ENCODE measurements around the gene CFAP210. TPM values are rescaled to one million over a fixed set of nuclear protein-coding genes. Genes with fewer than 3 reads are reported as not detected.
"Not testable (repeated sequence)": the region's sequence is repeated elsewhere in the genome, so short reads cannot be mapped to it uniquely, and the experiment has no call there.

Gene CFAP210
- total and polyA plus RNA-seq, 10 of the 15 experiments (the other 5 are each of a cell fraction or from before 2014, with no cell fraction given): not detected

DNA sequence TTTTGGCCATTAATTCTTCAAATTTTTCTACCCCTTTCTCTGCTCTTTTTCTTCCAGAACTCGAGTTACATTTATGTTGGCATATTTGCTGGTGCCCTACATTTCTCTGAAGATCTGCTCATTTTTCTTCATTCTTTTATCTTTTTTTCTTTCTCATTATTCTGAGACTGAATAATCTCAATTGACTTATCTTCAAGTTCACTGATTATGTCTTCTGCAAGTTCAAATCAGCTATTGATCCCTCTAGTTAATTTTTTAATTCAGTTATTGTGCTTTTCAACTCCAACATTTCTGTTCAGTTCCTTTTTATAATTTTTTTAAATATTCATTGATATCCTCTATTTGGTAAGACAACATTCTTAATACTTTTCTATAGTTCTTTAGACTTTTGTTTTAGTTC, 3.2 kb downstream of the CFAP210 start (continued):
- TF ChIP-seq, protein P1, sequence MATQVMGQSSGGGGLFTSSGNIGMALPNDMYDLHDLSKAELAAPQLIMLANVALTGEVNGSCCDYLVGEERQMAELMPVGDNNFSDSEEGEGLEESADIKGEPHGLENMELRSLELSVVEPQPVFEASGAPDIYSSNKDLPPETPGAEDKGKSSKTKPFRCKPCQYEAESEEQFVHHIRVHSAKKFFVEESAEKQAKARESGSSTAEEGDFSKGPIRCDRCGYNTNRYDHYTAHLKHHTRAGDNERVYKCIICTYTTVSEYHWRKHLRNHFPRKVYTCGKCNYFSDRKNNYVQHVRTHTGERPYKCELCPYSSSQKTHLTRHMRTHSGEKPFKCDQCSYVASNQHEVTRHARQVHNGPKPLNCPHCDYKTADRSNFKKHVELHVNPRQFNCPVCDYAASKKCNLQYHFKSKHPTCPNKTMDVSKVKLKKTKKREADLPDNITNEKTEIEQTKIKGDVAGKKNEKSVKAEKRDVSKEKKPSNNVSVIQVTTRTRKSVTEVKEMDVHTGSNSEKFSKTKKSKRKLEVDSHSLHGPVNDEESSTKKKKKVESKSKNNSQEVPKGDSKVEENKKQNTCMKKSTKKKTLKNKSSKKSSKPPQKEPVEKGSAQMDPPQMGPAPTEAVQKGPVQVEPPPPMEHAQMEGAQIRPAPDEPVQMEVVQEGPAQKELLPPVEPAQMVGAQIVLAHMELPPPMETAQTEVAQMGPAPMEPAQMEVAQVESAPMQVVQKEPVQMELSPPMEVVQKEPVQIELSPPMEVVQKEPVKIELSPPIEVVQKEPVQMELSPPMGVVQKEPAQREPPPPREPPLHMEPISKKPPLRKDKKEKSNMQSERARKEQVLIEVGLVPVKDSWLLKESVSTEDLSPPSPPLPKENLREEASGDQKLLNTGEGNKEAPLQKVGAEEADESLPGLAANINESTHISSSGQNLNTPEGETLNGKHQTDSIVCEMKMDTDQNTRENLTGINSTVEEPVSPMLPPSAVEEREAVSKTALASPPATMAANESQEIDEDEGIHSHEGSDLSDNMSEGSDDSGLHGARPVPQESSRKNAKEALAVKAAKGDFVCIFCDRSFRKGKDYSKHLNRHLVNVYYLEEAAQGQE (IDR thresholded peaks at IDR 0.05; ENCODE audit: low read depth, low read length): no peak
- TF ChIP-seq NBN (IDR thresholded peaks at IDR 0.05): no peak
- no peak for TF ChIP-seq RAD51 (IDR thresholded peaks at IDR 0.05)

DNA sequence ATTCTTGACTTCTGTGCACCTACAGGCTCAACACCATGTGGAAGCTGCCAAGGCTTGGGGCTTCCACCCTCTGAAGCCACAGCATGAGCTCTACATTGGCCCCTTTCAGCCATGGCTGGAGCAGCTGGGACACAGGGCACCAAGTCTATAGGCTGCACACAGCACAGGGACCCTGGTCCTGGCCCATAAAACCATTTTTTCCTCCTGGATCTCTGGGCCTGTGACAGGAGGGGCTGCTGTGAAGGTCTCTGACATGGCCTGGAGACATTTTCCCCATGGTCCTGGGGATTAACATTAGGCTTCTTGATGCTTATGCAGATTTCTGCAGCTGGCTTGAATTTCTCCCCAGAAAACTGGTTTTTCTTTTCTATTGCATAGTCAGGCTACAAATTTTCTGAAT, 6.3 kb downstream of the CFAP210 start:
- H3K36me3 ChIP-seq (ENCODE audit: control insufficient read depth in 2 of 2, insufficient read depth in 2 of 2, low read length in 1 of 2); intact Hi-C loops (cut with micrococcal nuclease; ENCODE audit: unreplicated experiment); H3K4me2 ChIP-seq (ENCODE audit: control insufficient read depth, insufficient read depth); H3K9me3 ChIP-seq (replicated peaks; ENCODE audit: control insufficient read depth, insufficient read depth, low read length); FAIRE-seq; in situ Hi-C loops (cut with MboI); SMC1A ChIA-PET (ENCODE audit: uncharacterized antibody, unreplicated experiment); H3K4me3 ChIP-seq; ATAC-seq; BruUV-seq (replicated peaks); H3K4me1 ChIP-seq (ENCODE audit: control insufficient read depth, insufficient read depth, low read length); H3K79me2 ChIP-seq (ENCODE audit: control insufficient read depth, insufficient read depth, low read length); H3K9ac ChIP-seq (ENCODE audit: control insufficient read depth, insufficient read depth, low read length); H3K27me3 ChIP-seq (replicated peaks in 1 of 2; ENCODE audit: control insufficient read depth in 2 of 2, insufficient read depth in 2 of 2, low read length in 1 of 2); H3K27ac ChIP-seq (ENCODE audit: control insufficient read depth, insufficient read depth); CTCF ChIA-PET; H2AFZ ChIP-seq (ENCODE audit: control insufficient read depth, low read depth, low read length); POLR2A ChIA-PET; DNase-seq (ENCODE audit: low read depth, low spot score); H4K20me1 ChIP-seq (ENCODE audit: control insufficient read depth, insufficient read depth); RAD21 ChIA-PET (ENCODE audit: unreplicated experiment): not testable (repeated sequence)

DNA sequence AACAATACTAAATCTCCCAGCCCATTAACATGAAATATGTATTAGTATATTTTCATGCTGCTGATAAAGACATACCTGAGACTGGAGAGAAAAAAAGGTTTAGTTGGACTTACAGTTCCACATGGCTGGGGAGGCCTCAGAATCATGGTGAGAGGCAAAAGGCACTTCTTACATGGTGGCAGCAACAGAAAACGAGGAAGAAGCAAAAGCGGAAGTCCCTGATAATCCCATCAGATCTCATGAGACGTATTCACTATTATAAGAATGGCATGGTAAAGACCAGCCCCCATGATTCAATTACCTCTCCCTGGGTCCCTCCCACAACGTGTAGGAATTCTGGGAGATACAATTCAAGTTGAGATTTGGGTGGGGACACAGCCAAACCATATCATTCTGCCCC, 7.4 kb downstream of the CFAP210 start:
- H3K9ac ChIP-seq (ENCODE audit: control insufficient read depth, insufficient read depth, low read length); BruUV-seq (replicated peaks); FAIRE-seq; H3K9me3 ChIP-seq (replicated peaks; ENCODE audit: control insufficient read depth, insufficient read depth, low read length); H3K36me3 ChIP-seq (ENCODE audit: control insufficient read depth in 2 of 2, insufficient read depth in 2 of 2, low read length in 1 of 2); CTCF ChIA-PET; H2AFZ ChIP-seq (ENCODE audit: control insufficient read depth, low read depth, low read length); intact Hi-C loops (cut with micrococcal nuclease; ENCODE audit: unreplicated experiment); ATAC-seq; SMC1A ChIA-PET (ENCODE audit: uncharacterized antibody, unreplicated experiment); H3K4me1 ChIP-seq (ENCODE audit: control insufficient read depth, insufficient read depth, low read length); H3K27ac ChIP-seq (ENCODE audit: control insufficient read depth, insufficient read depth); POLR2A ChIA-PET; H3K4me2 ChIP-seq (ENCODE audit: control insufficient read depth, insufficient read depth); DNase-seq (ENCODE audit: low read depth, low spot score); H3K4me3 ChIP-seq; H3K27me3 ChIP-seq (replicated peaks in 1 of 2; ENCODE audit: control insufficient read depth in 2 of 2, insufficient read depth in 2 of 2, low read length in 1 of 2); H3K79me2 ChIP-seq (ENCODE audit: control insufficient read depth, insufficient read depth, low read length); RAD21 ChIA-PET (ENCODE audit: unreplicated experiment); H4K20me1 ChIP-seq (ENCODE audit: control insufficient read depth, insufficient read depth); in situ Hi-C loops (cut with MboI): not testable (repeated sequence)
- WGBS (ENCODE audit: insufficient coverage, insufficient replicate concordance, low lambda C conversion rate, missing lambda C conversion rate): 35% methylated on average over 4 of the region's 4 CpGs

DNA sequence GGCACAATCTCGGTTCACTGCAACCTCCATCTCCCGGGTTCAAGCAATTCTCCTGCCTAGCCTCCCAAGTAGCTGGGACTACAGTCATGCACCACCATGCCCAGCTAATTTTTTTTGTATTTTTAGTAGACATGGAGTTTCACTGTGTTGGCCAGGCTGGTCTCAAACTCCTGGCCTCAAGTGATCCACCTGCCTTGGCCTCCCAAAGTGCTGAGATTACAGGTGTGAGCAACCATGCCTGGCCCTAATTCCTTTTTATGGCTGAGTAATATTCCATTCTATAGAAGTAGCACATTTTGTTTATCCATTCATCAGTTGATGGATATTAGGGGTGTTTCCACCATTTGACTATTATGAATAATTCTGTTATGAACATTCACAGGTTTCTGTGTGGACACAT, 9.5 kb downstream of the CFAP210 start:
- in situ Hi-C loops (cut with MboI); H3K79me2 ChIP-seq (ENCODE audit: control insufficient read depth, insufficient read depth, low read length); H3K9me3 ChIP-seq (replicated peaks; ENCODE audit: control insufficient read depth, insufficient read depth, low read length); ATAC-seq; DNase-seq (ENCODE audit: low read depth, low spot score); H3K9ac ChIP-seq (ENCODE audit: control insufficient read depth, insufficient read depth, low read length); BruUV-seq (replicated peaks); H3K36me3 ChIP-seq (ENCODE audit: control insufficient read depth in 2 of 2, insufficient read depth in 2 of 2, low read length in 1 of 2); H4K20me1 ChIP-seq (ENCODE audit: control insufficient read depth, insufficient read depth); H3K4me2 ChIP-seq (ENCODE audit: control insufficient read depth, insufficient read depth); FAIRE-seq; H2AFZ ChIP-seq (ENCODE audit: control insufficient read depth, low read depth, low read length); intact Hi-C loops (cut with micrococcal nuclease; ENCODE audit: unreplicated experiment); H3K27ac ChIP-seq (ENCODE audit: control insufficient read depth, insufficient read depth); H3K4me1 ChIP-seq (ENCODE audit: control insufficient read depth, insufficient read depth, low read length); H3K27me3 ChIP-seq (replicated peaks in 1 of 2; ENCODE audit: control insufficient read depth in 2 of 2, insufficient read depth in 2 of 2, low read length in 1 of 2); H3K4me3 ChIP-seq: not testable (repeated sequence)
- 67% methylated on average over 2 of the region's 2 CpGs for WGBS (ENCODE audit: insufficient coverage, insufficient replicate concordance, low lambda C conversion rate, missing lambda C conversion rate)
- CTCF ChIA-PET: interaction anchor here (1.1 kb wide), 1 partner anchor 11 kb away, joined by 3 read pairs; no protein-coding TSS in a partner anchor
- RAD21 ChIA-PET (ENCODE audit: unreplicated experiment): interaction anchor here (1.5 kb wide), 1 partner anchor 14 kb away, joined by 3 read pairs; no protein-coding TSS in a partner anchor
- POLR2A ChIA-PET: interaction anchor here (1.3 kb wide), 1 partner anchor 8 kb away, joined by 3 read pairs; no protein-coding TSS in a partner anchor
- SMC1A ChIA-PET (ENCODE audit: uncharacterized antibody, unreplicated experiment): interaction anchor here (0.9 kb wide), 1 partner anchor 8 kb away, joined by 3 read pairs; no protein-coding TSS in a partner anchor

Measured in GM12878 (cell line).